NCI-H2227 (cell line): ENCODE results near the gene QARS1.
A peak's percentile ranks its signal among the peaks of the same experiment; 100 is the strongest.

Source experiments
- DNase-seq: peaks from one replicate; lab custom pipeline; 2025; ENCODE audit not compliant: unreplicated experiment; lab: John Stamatoyannopoulos, UW

The QARS1 gene

DNA sequence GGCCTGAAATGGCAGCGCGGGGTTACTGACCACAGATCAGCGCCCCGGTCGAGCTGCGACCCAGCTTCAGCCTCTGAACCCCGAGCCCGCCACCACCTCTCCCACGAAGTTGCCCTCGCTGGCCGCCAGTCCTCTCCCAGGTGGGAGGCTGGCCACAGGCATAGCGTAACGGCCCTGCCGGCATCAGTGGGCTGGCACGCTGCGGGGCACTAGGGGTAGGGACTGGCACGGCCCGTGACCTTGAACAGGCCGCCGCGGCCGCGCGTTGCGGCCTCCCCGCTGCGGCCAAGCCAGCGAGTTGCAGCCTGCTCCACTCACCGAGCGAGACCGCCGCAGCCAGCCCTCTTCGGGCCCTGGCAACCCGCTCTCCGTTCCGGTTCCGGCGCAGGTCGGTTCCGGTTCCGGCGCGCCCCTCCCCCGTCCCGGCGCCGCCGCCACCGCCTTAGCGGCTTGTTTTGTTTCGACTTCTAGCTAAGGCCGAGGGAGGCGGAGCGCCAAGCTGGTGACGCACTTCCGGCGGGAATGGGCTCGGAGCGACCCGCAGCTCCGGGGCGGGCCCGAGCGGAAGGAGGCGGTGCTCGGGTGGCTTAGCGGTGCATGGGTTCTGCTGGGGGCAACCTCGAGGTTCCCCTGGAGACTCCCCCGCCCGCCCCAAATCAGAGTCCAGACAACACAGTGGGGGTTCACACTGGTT, 16.0 kb upstream of the QARS1 start, which contains the start of gene USP19:
TSS of gene USP19 (minus strand) at position 386 of the 694 bp plus-strand sequence. CDS start 1,678 bp downstream, outside the sequence.
- DNase-seq: peak; percentile 95

DNA sequence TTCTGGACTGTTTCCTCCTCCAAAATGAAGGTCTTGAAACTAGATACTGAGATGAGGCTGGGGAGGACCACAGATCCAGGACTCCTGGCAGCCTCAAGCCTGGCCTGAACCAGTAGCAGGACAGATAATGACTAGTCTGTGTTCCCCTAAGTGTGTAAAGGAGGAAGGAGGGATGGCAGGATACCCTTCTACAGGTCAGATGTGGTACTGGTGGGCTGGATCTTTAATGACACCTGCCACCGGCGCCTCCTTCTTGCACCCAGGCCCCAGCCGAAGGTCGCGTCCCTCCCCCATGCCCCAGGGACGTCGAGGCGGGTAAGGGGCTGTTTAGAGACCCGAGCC, 15.5 kb upstream of the QARS1 start:
- DNase-seq: no peak

DNA sequence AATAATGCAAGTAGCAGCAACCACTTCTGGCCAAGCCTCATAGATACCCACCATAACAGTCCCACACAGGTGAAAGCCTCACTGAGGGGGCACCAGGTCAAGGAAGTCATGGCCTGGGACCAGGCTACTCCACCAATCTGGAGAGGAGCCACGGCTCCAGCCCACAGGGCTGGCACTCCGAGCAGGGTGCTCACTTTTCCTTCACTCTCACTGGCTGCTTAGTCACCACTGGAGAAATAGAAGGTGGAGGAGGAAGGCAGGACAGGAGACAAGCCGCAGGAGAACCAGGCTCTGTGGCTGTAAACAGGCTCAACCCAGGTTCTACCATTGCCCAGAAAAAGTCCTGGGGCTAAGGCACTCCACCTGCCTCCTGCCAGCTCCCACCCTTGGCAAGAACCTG, 14.9 kb upstream of the QARS1 start:
- DNase-seq: no peak

DNA sequence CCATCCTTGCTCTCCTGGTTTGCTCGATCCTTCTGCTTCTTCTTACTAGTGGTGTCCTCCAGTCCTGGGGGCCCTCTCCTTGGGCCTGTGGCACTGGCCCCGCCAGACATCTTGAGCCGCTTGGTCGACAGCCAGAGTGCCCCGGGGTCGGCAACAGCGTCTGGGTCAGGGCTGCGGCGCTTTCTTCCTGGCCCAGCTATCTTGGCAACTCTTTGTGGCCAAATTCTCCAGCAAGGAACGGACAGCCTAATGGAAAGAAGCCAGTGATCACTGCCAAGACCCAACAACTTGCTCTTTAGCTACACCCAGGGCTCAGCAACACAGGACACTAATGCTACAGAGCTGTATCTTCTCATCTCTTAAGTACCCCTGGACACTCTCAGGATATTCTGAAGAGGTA, 14.5 kb upstream of the QARS1 start:
- DNase-seq: no peak

DNA sequence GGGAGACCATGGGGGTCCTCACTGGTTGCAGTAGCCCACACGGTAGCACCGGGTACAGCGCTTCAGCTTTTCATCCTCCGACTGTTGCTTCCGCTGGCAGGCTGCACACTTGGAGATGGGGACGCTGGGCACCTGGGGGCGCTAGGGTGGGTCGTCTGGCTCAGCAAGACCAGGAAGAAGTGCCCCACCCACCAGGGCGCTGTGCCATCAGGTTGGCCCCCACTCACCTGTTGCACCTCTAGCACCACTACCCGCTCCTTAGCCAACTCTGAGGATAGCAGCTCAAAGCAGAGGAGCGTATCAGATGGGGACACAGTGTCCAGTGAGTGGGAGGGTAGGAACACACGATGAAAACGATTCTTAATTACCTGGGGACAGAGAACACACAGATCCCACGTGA, 7.7 kb upstream of the QARS1 start:
- DNase-seq: no peak

DNA sequence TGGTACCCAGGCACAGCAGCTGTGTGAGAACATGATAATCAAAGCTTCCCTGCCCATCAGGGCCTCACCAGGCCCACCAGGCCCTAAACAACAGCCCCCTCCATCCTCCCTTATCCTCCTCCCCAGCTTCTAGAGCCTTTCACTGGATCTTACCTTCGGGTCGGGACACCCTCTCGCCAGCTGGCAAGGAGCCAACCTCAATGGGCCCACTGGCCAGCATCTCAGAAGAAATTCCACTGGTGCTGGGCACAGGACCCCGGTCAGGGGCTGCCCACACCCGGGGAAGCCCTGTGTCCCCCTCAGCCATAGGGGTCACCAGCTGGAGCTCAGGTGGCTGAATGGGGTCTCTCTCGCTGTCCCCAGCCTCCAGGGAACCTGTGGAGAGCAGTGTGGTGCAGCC, 6.8 kb upstream of the QARS1 start:
- DNase-seq: no peak

DNA sequence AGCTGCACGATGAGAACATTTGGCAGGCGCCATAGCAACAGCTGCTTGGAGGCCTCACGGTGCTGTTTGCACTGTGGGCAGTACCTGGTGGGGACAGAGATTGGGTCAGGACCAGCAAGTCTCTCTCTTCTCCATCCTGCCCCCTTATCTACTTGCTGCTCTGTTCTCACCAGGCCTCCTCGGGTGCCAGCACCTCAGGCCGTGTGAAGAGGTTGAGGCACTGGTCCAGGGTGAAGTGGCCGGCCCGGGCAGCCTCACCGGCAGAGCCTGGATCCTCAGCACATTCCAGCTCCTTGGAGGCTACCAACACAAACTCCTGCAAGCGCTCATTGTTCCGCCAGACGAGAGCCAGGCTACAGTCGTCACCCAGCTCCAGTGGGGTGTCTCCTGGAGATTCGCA, 6.2 kb upstream of the QARS1 start:
- no peak for DNase-seq

DNA sequence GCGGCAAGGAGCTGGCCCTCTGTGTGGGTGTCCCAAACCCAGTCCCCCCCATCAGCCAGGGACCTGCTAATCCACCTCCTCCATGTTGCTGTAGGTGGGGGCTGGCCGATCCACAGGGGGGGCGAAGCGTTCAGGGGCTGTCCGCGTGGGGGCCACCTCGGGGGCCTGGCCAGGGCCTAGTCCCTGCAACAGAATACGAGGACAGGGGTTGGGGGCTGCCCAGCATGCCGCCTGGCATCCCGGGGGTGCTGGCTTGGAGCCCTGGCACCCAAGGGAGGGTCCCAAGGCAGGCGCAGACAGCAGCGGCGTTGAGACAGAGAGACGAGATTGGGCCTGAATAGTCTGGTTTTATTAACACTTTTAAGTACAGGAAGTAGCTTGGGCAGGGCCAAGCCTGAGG, 3.8 kb upstream of the QARS1 start:
- no peak for DNase-seq

DNA sequence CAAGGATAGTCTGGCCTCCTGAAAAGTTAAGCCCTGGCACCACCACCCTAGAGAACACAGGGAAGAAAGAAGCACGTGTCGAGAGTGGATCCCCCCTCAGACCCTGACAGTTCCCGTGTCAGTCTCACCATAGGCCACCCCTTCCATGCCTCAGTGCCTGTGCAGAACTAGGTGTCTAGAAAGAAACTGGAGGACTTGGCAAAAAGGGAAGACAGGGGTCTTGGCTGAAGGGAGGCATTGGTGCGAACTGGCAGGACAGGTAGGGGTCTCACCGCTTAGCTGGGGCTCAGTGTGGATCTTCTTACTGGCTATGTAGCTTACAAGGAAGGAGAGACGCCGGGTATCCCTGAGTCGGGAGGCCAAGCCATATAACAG, 518 bp downstream of the QARS1 start:
- DNase-seq: no peak

DNA sequence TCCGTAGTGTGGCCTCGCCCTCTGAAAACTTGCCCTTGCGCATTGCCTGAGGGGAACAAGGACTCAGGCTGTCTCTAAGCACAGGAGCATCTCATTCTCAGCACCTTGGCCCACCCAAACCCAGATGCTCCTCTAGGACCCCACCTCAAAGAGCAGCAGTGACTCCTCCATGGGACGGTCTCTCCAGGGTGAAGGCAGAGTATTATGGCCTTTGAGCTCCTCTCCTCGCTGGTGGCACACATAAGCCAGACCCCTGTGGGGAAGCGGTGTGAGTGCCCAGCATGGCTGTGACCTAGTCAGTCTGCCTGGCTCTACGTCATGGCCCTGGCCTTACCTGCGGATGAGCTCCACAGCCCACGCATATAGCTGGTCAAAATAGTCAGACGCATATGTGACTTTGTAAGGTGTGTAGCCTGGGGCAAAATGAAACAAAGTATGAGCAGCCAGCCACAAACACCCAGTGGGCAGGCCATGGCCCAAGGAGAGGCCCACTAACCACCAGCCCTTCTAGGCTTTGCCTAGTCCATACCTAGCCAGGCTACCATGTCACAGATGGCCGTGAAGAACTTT, 4.4 kb downstream of the QARS1 start:
- no peak for DNase-seq

DNA sequence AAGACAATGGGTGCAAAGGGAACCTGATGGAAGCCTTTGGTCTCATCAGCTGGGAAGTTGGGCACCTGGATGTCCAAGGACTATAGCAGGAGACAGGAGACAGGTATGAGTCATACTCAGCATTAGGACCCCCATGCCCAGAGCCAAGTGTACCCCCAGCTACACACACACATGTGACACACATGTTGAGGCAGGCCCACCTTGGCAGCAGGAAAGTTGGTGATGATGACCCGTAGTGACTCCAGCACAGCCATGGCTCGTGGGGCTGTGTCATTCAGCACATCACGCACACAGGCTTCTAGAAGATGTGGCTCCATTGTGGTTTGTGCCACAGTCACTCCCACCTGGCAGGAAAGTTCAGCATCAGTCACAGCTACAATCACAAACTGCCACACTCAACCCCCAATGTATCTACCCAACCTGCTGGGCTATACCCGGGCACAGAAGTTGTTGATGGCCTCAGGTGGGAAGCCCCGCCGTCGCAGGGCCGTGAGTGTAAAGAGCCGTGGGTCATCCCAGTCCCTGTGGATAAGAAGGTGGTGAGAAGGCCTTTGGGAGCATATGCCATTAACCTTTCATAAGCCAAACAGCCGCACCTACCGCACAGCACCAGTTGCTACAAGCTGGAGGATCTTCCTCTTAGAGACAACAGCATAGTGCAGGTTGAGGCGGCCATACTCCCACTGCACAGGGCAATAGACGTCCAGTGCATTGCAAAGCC, 5.5 kb downstream of the QARS1 start:
- DNase-seq: no peak

DNA sequence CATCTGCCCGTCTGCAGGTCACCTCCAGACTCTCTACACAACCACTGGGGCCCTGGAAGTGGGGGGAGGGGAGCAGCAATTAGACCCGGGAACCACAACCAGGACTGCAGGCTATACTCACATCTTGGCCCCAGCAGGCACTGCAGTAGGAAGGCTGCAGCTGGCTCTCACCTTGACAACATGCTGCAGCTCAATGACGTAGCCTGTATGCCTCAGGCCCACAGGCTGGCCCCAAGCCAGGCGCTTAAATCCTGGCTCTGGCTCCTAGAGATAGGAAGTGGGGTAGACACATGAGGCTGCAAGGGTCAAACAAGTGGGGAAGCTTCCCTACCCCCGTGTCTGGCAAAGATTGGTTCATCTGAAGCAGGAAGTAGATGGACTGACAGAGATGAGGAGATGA, 6.1 kb downstream of the QARS1 start:
- peak; percentile 48 for DNase-seq

DNA sequence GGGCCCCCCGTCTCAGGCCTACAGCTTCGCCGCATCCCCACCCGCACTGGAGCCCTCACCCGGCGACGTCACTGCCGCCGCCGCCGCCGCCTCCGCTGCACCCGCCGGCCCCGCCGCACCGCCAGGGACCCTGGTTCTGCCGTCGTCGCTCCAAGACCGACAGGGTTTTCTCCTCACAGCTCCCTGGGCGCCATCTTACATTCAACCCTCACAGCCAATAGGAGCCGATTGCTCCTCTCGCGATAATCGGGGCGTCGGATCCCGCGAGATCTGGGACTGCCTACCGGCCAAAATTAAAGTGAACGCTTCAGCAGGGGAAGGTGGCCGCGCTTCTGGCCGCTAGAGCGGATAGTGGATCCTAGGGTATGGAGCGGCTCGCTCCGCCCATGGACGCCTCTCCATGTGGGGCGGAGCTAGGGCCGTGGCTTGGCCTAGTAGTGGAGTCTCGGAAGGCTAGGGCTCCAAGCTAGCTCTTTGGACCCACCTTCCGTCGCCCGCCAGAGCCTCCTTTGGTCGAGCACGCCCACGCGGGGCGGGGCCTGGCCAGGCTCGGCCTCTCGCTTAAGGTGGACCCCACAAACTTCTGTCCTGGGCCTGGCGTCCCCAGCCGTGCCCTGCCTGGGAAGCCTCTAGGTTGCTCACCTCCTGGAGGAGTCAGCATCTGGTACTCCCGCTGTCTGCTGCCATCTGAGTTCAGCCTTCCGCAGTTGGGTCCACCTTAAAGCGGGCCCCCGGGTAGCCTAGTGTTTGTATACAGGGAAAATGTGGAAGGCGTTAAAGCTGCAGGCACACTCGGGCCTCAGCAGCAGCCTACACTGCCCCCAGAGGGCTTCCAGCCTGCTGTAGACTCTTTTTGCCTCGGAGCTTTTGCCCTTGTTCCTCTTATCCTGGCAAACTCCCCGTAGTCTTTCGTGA, 10.4 kb downstream of the QARS1 start, which contains the start of gene QRICH1:
TSS of gene QRICH1 (minus strand) at position 219 of the 915 bp plus-strand sequence. CDS start 17,054 bp downstream, outside the sequence.
- DNase-seq: peak; percentile 99

DNA sequence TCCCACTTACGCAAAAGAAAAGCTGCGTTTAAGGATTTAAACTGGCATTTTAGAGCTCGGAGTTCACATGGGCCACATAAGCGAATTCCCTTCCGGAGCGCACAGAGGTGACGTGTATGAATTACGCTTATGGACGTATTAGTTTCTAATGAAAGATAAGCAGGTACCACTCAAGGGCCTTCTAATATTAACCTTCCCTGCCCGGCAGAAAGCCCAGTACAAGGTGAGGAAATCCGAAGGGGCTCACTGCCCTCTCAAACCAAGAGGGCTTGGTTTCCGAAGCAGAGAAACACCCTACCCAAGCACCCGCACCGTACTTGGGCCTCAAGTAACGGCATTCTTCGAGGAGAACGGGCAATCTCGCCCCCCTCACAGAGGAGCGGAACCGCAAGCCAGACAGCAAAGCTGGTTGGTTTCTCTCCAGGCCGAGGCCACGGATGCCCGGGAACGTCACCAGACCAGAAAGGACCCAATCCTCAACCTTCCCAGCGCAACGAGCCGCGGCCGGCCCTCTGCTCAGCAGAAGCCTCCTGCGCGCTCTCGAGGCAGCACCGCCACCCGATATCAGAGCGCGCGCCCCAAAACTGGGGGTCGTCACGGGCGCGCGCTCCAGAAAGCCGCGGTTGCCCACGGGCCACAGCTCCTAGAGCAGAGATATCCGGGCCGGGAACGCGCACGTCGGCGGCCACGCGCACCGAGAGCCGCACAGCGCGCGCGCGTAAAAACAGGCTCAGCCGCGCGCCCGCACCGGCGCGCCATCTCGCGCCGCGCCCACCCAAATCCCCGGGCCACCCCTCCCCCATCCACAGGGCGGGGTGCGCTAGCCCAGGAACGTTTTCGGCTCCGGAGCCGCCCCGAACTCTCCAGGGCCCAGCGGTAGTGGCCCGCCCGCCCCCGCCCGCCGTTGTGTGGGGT, 11.4 kb downstream of the QARS1 start:
- peak; percentile 84 for DNase-seq

DNA sequence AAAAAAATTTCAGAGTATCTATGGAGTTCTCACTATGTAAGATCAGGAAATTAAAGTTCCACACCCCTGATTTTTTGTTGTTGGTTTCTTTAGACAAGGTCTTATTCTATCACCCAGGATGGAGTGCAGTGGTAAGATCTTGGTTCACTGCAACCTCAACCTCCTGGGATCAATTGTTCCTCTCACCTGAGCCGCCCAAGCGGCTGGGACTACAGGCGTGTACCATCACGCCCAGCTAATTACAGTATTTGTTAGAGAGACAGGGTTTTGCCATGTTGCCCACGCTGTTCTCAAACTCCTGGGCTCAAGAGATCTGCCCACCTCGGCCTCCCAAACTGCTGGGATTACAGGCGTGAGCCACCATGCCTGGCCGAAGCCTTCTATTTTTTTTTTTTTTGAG, 23.1 kb downstream of the QARS1 start:
- DNase-seq: no peak

DNA sequence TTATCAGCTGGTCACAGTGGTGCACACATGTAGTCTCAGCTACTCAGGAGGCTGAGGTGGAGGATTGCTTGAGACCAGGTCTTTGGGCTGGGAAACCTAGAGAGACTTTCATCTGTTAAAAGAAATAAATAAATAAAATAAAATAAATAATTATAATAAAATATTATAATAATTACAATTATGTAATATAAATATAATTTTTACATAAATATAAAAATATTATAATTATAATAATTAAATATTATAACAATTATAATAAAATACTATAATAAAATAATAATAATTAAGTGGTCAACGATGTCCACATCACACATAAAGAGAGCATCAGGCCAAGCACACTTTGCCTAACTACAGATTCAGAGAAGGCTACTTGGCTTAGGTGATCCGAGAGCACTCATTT, 25.3 kb downstream of the QARS1 start:
- DNase-seq: no peak

DNA sequence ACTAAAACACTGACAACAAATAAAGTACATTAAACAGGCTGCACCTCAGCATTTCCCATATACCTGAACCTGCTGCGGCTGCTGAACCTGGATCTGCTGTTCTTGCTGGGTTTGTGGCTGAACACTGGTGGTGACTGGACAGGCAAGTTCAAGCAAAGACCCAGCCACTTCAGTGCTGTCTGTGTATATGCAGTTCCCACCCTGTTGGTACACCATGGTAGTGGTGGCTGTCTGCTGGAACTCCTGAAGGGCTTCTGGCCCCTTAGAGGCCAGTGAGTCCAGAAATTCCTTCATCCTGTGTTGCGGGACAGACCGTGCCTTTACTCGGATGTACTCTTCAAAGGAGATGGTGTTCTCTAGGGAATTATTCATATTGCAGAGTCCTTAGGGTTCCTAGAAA, 27.9 kb downstream of the QARS1 start:
- no peak for DNase-seq

DNA sequence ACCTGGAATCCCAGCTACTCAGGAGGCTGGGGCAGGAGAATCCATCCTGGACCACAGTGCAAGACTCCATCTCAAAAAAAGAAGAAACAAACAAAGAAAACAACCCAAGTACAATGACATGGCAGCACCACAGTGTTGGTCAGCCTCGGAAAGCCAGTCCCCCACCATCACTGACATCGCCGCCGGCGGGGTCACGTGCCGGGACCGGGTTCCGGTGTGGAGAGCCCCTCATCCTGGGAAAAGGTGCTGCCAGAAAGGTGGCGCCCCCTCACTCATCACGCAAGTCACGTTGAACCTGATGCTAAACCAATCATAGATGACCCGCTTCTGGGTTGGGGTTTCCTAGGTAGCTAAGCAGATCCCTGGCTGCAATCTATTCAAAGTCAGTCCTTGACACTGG, 28.4 kb downstream of the QARS1 start:
- DNase-seq: no peak

DNA sequence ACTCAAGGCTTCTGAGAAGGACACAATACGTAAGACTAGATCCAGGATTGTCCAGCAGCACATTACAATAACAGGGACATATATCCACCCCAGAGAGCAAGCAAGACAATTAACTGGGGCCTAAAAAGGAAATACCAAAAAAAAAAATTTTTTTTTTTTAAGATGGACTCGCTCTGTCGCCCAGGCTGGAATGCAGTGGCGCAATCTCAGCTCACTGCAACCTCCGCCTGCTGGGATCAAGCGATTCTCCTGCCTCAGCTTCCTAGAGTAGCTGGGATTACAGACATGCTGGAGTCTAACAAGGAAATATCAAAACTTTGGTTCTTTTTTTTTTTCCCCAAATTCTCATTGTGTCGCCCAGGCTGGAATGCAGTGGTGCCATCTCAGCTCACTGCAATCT, 46.5 kb downstream of the QARS1 start:
- no peak for DNase-seq

DNA sequence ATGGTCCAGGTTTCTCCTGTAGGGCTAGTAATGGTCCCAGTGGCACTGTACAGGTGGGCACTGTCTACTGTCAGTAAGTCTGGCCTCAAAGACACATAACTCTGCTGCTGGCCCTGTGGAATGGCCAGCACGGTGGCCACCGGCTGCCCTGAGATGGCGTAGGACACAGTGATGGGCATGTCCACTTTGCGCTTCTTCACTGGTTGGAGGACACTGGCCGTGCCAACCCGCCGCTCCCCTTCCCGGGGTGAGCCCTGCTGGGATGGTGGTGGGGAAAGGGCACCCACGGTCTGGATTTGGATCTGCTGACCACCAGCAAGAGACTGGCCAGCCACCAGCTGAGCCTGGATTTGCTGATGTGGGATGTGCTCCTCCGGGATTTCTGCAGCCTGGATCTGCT, 47.3 kb downstream of the QARS1 start:
- no peak for DNase-seq
